ENCODE data around the gene KCNC3. TPM values are rescaled to one million over a fixed set of nuclear protein-coding genes. Genes with fewer than 3 reads are reported as not detected.

KCNC3 gene
- total RNA-seq, 2 donors from 2014 or later, result 3.6 to 10.6 TPM

DNA sequence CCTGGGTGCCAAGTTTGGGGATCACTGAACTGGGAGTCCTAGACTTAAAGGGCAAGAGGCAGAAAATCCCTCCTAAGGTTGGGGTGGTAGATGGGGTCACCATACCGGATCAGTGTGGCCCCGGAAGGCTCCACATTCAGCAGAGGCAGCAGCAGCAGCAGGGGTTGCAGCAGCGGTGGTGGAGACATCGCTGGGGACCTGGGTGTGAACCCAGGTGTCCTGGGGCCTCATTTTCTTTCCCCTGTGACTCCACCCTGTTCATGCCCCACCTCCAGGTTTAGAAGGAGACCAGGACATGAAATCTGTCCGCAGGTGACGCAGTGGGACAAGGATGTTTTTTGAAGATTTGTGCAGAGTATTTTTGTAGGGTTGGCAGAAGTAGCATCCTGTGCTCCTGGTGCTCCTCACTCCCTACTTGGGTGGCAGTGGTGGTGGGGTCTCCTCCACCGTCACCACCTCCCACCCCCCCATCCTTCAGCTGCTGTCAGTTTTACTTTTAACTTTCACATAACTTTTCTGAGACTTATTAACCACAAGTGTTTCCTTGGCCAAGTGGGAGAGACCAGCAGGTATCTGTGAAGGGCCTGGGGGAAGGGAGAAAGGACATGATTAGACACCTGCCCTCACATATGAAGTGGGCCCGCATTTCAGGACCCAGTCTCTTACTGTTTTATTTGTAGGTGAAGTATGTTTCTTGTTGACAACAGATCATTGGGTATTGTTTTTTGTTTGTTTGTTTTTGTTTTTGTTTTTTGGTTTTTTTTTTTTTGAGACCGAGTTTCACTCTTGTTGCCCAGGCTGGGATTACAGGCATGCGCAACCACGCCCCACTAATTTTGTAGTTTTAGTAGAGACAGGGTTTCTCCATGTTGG lies 36.5 kb upstream of the KCNC3 start, which contains the start of gene NAPSA:
Gene NAPSA, minus strand, starts transcription at position 206 of the 873 bp plus-strand sequence. Its CDS starts 18 bp downstream, at position 188.
- H3K4me1 ChIP-seq (replicated peaks), result no peaks in the 10 kb centered on the region
- WGBS, result 80% methylated on average over 11 of the region's 11 CpGs
- H3K9me3 ChIP-seq, result no peaks in the 10 kb centered on the region
- intact Hi-C loops (cut with DNase I), result no loop called here
- DNase-seq (ENCODE audit: low spot score), result no peak
- no peaks in the 10 kb centered on the region for H3K27me3 ChIP-seq (replicated peaks; ENCODE audit: insufficient read depth)
- H3K4me3 ChIP-seq, result no peak within 1 kb of the TSS
- H3K36me3 ChIP-seq, result no peaks in the 10 kb centered on the region
- H3K27ac ChIP-seq, result no peak within 1 kb of the TSS
- TF ChIP-seq POLR2AphosphoS5 (IDR thresholded peaks at IDR 0.05), result no peak
- no peak for TF ChIP-seq POLR2A (IDR thresholded peaks at IDR 0.05)
- TF ChIP-seq, protein P1, sequence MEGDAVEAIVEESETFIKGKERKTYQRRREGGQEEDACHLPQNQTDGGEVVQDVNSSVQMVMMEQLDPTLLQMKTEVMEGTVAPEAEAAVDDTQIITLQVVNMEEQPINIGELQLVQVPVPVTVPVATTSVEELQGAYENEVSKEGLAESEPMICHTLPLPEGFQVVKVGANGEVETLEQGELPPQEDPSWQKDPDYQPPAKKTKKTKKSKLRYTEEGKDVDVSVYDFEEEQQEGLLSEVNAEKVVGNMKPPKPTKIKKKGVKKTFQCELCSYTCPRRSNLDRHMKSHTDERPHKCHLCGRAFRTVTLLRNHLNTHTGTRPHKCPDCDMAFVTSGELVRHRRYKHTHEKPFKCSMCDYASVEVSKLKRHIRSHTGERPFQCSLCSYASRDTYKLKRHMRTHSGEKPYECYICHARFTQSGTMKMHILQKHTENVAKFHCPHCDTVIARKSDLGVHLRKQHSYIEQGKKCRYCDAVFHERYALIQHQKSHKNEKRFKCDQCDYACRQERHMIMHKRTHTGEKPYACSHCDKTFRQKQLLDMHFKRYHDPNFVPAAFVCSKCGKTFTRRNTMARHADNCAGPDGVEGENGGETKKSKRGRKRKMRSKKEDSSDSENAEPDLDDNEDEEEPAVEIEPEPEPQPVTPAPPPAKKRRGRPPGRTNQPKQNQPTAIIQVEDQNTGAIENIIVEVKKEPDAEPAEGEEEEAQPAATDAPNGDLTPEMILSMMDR (IDR thresholded peaks at IDR 0.05), result no peak

DNA sequence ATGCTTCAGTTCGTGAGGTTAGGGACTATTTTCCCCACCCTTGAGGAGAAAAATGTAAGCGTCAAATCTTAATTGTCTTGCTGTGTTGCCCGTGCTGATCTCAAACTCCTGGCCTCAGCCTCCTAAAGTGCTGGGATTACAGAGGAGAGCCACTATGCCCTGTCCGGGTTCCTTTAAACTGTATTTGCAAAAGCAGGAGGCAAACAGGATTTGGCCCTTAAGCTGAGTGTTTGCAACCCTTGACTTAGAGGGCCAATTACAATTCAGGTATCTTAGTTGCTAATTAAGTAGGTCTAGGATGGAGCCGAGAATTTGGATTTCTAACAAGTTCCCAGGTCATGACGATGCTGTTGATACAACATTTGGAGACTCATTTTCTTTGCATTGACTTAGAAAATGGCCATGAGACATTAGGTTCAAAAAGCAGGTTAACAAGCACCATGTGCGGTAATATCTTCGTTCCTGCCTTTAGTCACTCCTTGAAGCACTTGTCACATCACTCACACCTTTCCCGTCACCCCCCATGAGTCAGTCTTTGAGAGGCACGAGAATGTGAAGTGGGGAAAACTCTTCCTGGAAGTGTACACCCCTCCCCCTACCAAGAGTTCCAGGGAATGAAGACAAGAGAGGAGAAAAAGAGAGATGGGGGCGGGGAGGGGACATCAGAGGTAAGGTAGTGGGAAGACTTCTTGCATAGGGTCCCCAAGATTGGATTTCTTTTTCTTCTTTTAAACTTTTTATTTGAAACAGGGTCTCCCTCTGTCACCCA lies 33.7 kb upstream of the KCNC3 start:
- Histone ChIP-seq H3K27ac (no peak overlapping the region), H3K27me3 (replicated peaks; ENCODE audit: insufficient read depth) (no peaks in the 10 kb centered on the region), H3K4me1 (replicated peaks) (no peaks in the 10 kb centered on the region), H3K4me3 (no peak overlapping the region), H3K9me3 (no peaks in the 10 kb centered on the region), H3K36me3 (no peaks in the 10 kb centered on the region)
- DNase-seq (ENCODE audit: low spot score), result no peak
- intact Hi-C loops (cut with DNase I), result no loop called here
- 69% methylated on average over 11 of the region's 11 CpGs for WGBS
- TF ChIP-seq POLR2AphosphoS5 (IDR thresholded peaks at IDR 0.05) (no peak), POLR2A (IDR thresholded peaks at IDR 0.05) (no peak)
- TF ChIP-seq, protein P1 (IDR thresholded peaks at IDR 0.05), result no peak

DNA sequence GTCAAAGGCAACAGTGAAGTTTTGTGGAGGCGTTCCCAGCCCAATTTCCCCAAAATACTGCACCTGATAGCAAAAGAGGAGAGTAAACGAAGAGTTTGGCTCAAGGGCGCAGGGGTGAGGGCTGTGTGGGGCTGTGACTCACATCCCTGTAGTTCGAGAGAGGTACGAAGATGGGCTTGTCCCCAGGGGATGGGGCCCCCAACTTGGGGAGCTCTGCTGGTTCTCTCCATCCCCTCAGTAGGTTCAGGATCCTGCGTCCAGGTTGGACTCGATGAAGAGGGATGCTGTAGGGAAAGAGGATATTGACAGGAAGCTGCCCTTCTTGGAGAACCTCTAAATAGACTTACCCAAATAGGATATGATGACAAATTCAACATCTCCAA lies 32.8 kb upstream of the KCNC3 start:
- Histone ChIP-seq H3K36me3 (no peaks in the 10 kb centered on the region), H3K9me3 (no peaks in the 10 kb centered on the region), H3K4me1 (replicated peaks) (no peaks in the 10 kb centered on the region), H3K27me3 (replicated peaks; ENCODE audit: insufficient read depth) (no peaks in the 10 kb centered on the region), H3K4me3 (no peak overlapping the region), H3K27ac (no peak overlapping the region)
- DNase-seq (ENCODE audit: low spot score), result no peak
- intact Hi-C loops (cut with DNase I), result no loop called here
- TF ChIP-seq, protein P1 (IDR thresholded peaks at IDR 0.05), result no peak
- no peak for TF ChIP-seq POLR2AphosphoS5 (IDR thresholded peaks at IDR 0.05)
- no peak for TF ChIP-seq POLR2A (IDR thresholded peaks at IDR 0.05)
- 94% methylated on average over 7 of the region's 7 CpGs for WGBS

DNA sequence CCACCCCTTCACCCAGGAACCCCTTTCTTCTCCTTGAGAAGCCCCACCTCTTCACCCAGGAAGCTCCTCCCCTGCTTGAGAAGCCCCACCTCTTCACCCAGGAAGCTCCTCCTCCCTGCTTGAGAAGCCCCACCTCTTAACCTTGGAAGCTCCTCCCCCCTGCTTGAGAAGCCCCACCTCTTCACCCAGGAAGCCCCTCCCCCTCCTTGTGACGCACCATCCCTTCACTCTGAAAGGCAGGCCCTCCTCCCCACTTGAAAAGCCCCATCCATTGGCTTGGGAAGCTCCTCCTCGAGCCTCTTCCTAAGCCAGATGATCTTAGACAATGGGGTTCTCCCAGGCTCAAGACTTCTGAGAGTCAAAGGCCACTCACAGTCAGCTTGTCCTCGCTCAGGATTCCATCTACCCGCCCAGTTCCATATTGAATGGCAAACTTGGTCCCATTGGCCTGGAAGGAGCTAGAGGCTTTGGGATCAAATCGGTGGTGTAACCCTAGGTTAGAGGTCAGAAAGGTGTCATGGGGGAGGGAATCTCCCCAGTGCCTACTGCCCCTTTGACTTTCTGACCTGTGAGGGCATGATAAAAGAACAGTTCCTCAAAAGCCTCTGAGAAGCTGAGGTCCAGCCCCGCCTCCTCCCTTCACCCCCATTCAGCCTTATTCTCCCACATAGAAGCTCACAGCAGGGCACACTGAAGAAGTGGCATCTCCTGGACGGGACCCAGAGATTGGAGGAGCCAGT lies 32.3 kb upstream of the KCNC3 start:
- Histone ChIP-seq H3K4me1 (replicated peaks) (no peaks in the 10 kb centered on the region), H3K9me3 (no peaks in the 10 kb centered on the region), H3K27me3 (replicated peaks; ENCODE audit: insufficient read depth) (no peaks in the 10 kb centered on the region), H3K36me3 (no peaks in the 10 kb centered on the region), H3K4me3 (no peak overlapping the region), H3K27ac (no peak overlapping the region)
- intact Hi-C loops (cut with DNase I), result no loop called here
- TF ChIP-seq, protein P1 (IDR thresholded peaks at IDR 0.05), result no peak
- TF ChIP-seq POLR2A (IDR thresholded peaks at IDR 0.05) (no peak), POLR2AphosphoS5 (IDR thresholded peaks at IDR 0.05) (no peak)
- 92% methylated on average over 7 of the region's 7 CpGs for WGBS
- DNase-seq (ENCODE audit: low spot score), result no peak
